ENCODE data around the gene SDF4.

Gene SDF4

GRCh38 chr1:1226566-1227362 is 5.0 kb downstream of the SDF4 start:
- no peak for DNase-seq

- no peak for DNase-seq
Observed at GRCh38 chr1:1225913-1226312, 5.9 kb downstream of the SDF4 start.

- no peak for DNase-seq
Observed at GRCh38 chr1:1225238-1225845, 6.5 kb downstream of the SDF4 start.

- no peak for DNase-seq
Observed at GRCh38 chr1:1223891-1224290, 7.9 kb downstream of the SDF4 start.

- no peak for DNase-seq
Observed at GRCh38 chr1:1223321-1223720, 8.5 kb downstream of the SDF4 start.

- DNase-seq: no peak
Observed at GRCh38 chr1:1222575-1223225, 9.1 kb downstream of the SDF4 start.

- no peak for DNase-seq
Observed at GRCh38 chr1:1221887-1222574, 9.8 kb downstream of the SDF4 start.

GRCh38 chr1:1220197-1220596 is 11.6 kb downstream of the SDF4 start:
- no peak for DNase-seq

- no peak for DNase-seq
Observed at GRCh38 chr1:1219341-1219740, 12.5 kb downstream of the SDF4 start.

- no peak for DNase-seq
Observed at GRCh38 chr1:1218524-1219200, 13.1 kb downstream of the SDF4 start.

- no peak for DNase-seq
Observed at GRCh38 chr1:1217621-1218523, 13.9 kb downstream of the SDF4 start.

- DNase-seq: no peak
Observed at GRCh38 chr1:1216770-1217620, 14.8 kb downstream of the SDF4 start.

GRCh38 chr1:1215881-1216605 is 15.8 kb downstream of the SDF4 start:
- DNase-seq: no peak

GRCh38 chr1:1215080-1215676 is 16.6 kb downstream of the SDF4 start:
- no peak for DNase-seq

GRCh38 chr1:1213345-1214265 is 18.2 kb downstream of the SDF4 start, which contains the start of gene TNFRSF4:
Gene TNFRSF4, minus strand, starts transcription at chr1:1214153. Its CDS starts 26 bp downstream, at chr1:1214127.
- no peak for DNase-seq

GRCh38 chr1:1212780-1213344 is 18.9 kb downstream of the SDF4 start:
- no peak for DNase-seq

GRCh38 chr1:1211541-1212441 is 20.0 kb downstream of the SDF4 start:
- DNase-seq: no peak

All from NCI-H1694 (cell line).